GM10248 (cell line): ENCODE measurements around the gene TMEM217.

Experiments
- CTCF ChIA-PET: fragments of 300-600 bp; sonication (Branson Sonifier 250); formaldehyde crosslinking; extraction: SDS; loops from one replicate; lab custom pipeline; 2021; ENCODE audit warnings: antibody characterized with exemption; lab: Yijun Ruan, JAX
- POLR2A ChIA-PET: fragments of 350-650 bp; sonication (Branson Sonifier 250); formaldehyde crosslinking; extraction: SDS; loops from one replicate; lab custom pipeline; 2020; ENCODE audit warnings: antibody characterized with exemption; lab: Yijun Ruan, JAX
- DNase-seq: peaks from one replicate; pipeline ENCODE4 v3.0.0; 2012; ENCODE audit errors: extremely low spot score
- CTCF ChIP-seq: IDR thresholded peaks from 2 replicates; pipeline ENCODE4 v1.5.1; 2012; ENCODE audit warnings: mild to moderate bottlenecking, low read depth; ENCODE audit errors: extremely low read depth, missing control alignments, control extremely low read depth

Gene TMEM217

GRCh38 chr6:37218061-37218460 lies 39.9 kb downstream of the TMEM217 start:
- ChIA-PET CTCF (interaction anchor here (6.4 to 8.2 kb wide), 2 partner anchors 8 to 200 kb away, joined by 42 to 75 read pairs; no protein-coding TSS in a partner anchor), POLR2A (no interaction called here)
- no peak for DNase-seq
- TF ChIP-seq CTCF = no peak

GRCh38 chr6:37212268-37212667 lies 45.7 kb downstream of the TMEM217 start:
- DNase-seq = no peak
- POLR2A ChIA-PET = no interaction called here
- no peak for TF ChIP-seq CTCF
- CTCF ChIA-PET = interaction anchor here (1.0 to 25.6 kb wide), 9 partner anchors 10 to 186 kb away, joined by 3 to 774 read pairs (median 36); partner anchors contain the start of gene PIM1

DNA sequence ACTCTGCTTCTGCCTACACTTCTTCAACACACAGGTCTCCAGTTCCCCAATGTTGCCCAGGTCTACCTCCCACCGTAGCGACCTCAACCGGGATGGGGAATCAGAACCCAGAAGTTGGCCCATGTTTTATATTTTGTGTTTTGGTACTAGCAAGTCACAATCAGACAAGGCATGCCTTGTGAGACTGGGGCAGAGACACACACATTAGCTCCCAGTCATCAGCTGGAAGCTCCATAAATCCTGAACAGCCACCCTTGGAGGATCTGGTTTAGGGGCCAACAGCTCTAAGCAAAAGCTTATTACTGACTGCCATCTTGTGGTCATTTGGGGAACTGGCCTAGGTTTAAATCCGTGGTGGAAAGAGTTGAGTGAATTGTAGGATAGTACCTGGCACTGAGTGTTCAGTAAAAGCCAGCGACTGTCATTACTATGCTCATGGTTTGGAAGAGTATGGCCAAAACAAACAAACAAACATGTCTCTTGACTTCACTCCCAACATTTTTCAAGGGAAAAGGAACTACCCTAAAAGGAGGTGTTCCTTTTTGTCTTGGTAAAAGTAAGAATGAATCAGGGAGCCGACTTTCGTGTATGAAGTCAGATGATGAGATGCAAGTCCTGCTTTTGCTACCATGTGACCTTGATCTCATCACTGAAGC lies 47.5 kb downstream of the TMEM217 start:
- peak; percentile 90 for TF ChIP-seq CTCF
- peak; percentile 74 for DNase-seq
- CTCF ChIA-PET = interaction anchor here (0.7 to 25.6 kb wide), 42 partner anchors 12 to 586 kb away, joined by 3 to 774 read pairs (median 5); partner anchors contain the start of genes C6orf89, FGD2, MTCH1 and PIM1
- POLR2A ChIA-PET = interaction anchor here (0.7 kb wide), 1 partner anchor 192 kb away, joined by 3 read pairs; no protein-coding TSS in a partner anchor

DNA sequence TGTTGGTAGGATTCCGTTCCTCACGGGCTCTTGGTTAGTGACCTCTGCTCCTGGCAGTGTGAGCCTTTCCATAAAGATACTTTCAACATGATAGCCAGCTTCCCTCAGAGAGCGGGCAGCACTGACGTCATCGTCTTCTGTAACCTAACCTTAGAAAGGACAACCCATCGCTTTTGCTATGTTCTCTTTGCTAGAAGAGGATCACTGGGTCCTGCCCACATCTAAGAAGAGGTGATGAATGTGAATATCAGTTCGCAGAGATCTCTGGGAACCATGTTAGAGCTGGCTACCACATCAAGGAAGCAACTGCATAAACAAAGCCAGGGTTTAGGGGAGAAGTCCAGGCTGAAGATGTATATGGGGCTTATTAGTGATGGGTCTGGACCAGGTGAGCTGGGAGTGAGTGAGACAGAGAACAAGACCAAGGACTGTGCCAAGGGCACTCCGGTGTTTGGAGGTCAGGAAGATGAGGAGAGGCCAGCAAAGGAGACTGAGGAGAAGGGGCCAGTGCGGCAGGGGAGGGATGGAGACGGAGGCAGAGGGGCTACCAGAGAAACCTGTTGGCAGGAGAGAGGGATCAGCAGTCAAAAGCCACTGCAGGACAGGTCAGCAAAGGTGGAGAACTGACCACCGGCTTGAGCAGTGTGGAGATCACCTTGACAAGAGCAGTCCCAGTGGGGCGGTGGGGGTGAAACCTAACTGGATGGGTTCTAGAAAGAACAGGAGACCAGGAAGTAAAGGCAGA lies 48.3 kb downstream of the TMEM217 start:
- CTCF ChIA-PET = interaction anchor here (0.7 to 25.6 kb wide), 51 partner anchors 11 to 586 kb away, joined by 3 to 774 read pairs (median 5); partner anchors contain the start of genes C6orf89, FGD2, MTCH1 and PIM1
- no peak for DNase-seq
- TF ChIP-seq CTCF = no peak
- POLR2A ChIA-PET = interaction anchor here (0.7 kb wide), 1 partner anchor 192 kb away, joined by 3 read pairs; no protein-coding TSS in a partner anchor

DNA sequence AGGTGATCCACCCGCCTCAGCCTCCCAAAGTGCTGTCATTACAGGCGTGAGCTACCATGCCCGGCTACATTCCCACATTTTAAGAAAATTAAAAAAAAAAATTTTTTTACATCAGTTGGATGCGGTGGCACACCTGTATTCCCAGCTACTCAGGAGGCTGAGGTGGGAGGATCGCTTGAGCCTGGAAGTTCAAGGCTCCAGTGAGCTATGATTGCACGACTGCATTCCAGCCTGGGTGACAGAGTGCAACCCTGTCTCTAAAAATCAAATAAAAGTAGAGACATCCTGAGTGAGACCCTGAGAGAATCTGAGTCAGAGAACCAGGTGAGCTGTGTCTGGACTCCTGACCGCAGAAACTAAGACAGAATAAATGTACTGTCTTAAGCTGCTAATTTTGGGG lies 49.2 kb downstream of the TMEM217 start:
- ChIA-PET POLR2A (no interaction called here), CTCF (interaction anchor here (0.7 to 25.6 kb wide), 26 partner anchors 10 to 442 kb away, joined by 3 to 774 read pairs (median 6); partner anchors contain the start of genes FGD2, MTCH1 and PIM1)
- TF ChIP-seq CTCF = no peak
- no peak for DNase-seq

DNA sequence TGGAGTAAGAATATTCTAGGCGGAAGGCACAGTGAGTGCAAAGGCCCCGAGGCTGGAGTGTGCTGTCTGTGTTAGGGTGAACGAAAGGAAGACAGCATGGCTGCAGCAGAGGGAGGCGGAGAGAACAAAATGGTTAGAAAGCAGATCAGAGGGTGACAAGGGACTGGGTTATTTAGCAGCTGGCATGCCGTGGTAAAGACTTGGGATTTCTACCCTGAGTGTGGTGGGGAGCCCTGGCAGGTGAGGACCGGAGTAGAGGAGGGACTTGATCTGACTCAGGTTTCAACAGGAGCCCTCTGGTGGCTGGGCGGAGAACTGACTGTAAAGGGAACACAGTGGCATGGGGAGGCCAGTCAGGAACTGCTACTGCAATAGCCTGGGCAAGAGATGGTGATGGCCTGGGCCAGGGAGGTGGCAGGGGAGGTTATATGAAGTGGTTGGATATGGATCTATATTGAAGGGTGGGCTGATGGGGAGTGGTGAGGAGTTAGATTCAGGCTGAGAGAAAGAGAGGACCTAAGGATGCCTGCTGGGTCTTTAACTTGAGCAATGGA lies 50.0 kb downstream of the TMEM217 start:
- ChIA-PET POLR2A (no interaction called here), CTCF (interaction anchor here (0.8 to 25.6 kb wide), 15 partner anchors 9 to 442 kb away, joined by 3 to 774 read pairs (median 25); partner anchors contain the start of genes FGD2 and PIM1)
- peak; percentile 62 for TF ChIP-seq CTCF
- DNase-seq = peak; percentile 81
